Tibial nerve (tissue), 4 donors: ENCODE measurements around the gene SLC6A17.

Source experiments
- EP300 ChIP-seq, 2 donors: sonication (generic); formaldehyde crosslinking; IDR thresholded peaks; one replicate each; pipeline ENCODE4 v1.6.1; 2017; ENCODE audit warnings: antibody characterized with exemption in 2 of 2, mild to moderate bottlenecking in 1 of 2
- POLR2A ChIP-seq, 2 donors: fragments of 450-650 bp; IDR thresholded peaks; one replicate each; pipeline ENCODE4 v1.6.1; 2017; ENCODE audit warnings: antibody characterized with exemption in 2 of 2, mild to moderate bottlenecking in 2 of 2, moderate library complexity in 2 of 2
- TF ChIP-seq, protein P1 (sequence below), 5 experiments: fragments of 200-600 bp in 3 of 5; fragments of 450-650 bp in 2 of 5; sonication (generic) in 3 of 5; IDR thresholded peaks; one replicate each; pipeline ENCODE4 v1.5.1; 2016 to 2019; ENCODE audit warnings: antibody characterized with exemption in 5 of 5, mild to moderate bottlenecking in 3 of 5, moderate library complexity in 2 of 5

DNA sequence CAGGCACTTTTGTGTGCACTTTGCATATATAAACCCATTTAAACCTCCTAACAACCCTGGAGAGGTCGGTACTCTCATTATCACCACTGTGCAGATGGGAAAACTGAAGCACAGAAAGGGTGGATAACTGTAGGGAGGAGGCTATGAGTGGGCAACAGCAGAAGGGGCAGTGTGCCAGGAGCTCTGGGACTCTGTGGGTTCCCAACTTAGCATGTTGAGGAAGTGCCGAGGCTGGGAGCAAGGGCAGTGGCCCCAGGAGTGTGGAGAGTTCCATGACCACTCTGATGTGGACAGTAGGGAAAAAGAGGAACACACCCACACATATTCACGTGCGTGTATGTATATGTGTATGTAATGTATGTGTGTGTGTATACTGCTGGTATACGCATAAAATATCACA is 34.2 kb downstream of the SLC6A17 start:
- TF ChIP-seq, protein P1, sequence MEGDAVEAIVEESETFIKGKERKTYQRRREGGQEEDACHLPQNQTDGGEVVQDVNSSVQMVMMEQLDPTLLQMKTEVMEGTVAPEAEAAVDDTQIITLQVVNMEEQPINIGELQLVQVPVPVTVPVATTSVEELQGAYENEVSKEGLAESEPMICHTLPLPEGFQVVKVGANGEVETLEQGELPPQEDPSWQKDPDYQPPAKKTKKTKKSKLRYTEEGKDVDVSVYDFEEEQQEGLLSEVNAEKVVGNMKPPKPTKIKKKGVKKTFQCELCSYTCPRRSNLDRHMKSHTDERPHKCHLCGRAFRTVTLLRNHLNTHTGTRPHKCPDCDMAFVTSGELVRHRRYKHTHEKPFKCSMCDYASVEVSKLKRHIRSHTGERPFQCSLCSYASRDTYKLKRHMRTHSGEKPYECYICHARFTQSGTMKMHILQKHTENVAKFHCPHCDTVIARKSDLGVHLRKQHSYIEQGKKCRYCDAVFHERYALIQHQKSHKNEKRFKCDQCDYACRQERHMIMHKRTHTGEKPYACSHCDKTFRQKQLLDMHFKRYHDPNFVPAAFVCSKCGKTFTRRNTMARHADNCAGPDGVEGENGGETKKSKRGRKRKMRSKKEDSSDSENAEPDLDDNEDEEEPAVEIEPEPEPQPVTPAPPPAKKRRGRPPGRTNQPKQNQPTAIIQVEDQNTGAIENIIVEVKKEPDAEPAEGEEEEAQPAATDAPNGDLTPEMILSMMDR (IDR thresholded peaks at IDR 0.05): no peak
- TF ChIP-seq POLR2A (IDR thresholded peaks at IDR 0.05) (no peak), EP300 (IDR thresholded peaks at IDR 0.05) (no peak)
